ENCODE measurements around the gene TTYH3.

Gene TTYH3

DNA sequence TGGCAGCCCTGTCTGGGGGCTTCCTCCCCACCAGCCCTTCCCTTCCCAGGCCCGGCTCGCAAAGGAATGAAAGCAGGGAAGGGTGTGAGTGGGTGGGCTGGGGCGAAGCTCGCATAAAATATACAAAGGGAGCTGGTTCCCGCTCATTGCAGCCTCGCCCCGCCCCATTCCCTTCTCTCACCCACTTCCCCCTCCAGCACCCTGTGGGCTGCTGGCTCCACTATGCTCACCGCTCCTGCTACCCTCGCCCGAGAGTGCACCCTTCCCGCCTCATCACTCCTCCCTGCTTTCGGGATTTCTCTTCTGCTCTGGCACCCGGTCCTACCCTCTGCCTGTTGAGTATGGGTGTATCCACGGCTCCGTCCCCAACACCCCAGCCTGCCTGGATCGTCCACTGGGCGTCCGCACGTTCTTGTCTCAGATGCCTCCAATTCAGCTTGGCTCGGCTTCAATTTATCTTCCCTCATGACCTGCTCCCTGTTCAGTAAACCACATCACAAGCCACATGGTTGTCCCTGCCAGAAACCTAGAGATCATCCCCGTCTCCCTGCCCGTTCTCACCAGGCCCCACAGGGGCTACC, 14.4 kb upstream of the TTYH3 start:
- Histone ChIP-seq H3K4me3 (replicated peaks; ENCODE audit: low read depth, low read length) (no peak overlapping the region), H3K27me3 (replicated peaks; ENCODE audit: control insufficient read depth, insufficient read depth, low read length) (no peaks in the 10 kb centered on the region), H3K36me3 (ENCODE audit: control insufficient read depth, insufficient read depth, low read length) (no peaks in the 10 kb centered on the region)
- no peak for DNase-seq (ENCODE audit: extremely low read depth, insufficient read length)
- TF ChIP-seq, protein P1, sequence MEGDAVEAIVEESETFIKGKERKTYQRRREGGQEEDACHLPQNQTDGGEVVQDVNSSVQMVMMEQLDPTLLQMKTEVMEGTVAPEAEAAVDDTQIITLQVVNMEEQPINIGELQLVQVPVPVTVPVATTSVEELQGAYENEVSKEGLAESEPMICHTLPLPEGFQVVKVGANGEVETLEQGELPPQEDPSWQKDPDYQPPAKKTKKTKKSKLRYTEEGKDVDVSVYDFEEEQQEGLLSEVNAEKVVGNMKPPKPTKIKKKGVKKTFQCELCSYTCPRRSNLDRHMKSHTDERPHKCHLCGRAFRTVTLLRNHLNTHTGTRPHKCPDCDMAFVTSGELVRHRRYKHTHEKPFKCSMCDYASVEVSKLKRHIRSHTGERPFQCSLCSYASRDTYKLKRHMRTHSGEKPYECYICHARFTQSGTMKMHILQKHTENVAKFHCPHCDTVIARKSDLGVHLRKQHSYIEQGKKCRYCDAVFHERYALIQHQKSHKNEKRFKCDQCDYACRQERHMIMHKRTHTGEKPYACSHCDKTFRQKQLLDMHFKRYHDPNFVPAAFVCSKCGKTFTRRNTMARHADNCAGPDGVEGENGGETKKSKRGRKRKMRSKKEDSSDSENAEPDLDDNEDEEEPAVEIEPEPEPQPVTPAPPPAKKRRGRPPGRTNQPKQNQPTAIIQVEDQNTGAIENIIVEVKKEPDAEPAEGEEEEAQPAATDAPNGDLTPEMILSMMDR (IDR thresholded peaks at IDR 0.05; ENCODE audit: insufficient read depth, low read length, poor library complexity, severe bottlenecking), result no peak

- DNase-seq (ENCODE audit: extremely low read depth, insufficient read length), result no peak
- Histone ChIP-seq H3K4me3 (replicated peaks; ENCODE audit: low read depth, low read length) (no peak overlapping the region), H3K36me3 (ENCODE audit: control insufficient read depth, insufficient read depth, low read length) (no peaks in the 10 kb centered on the region), H3K27me3 (replicated peaks; ENCODE audit: control insufficient read depth, insufficient read depth, low read length) (no peaks in the 10 kb centered on the region)
- TF ChIP-seq, protein P1 (IDR thresholded peaks at IDR 0.05; ENCODE audit: insufficient read depth, low read length, poor library complexity, severe bottlenecking), result no peak
Measured at GRCh38 chr7:2619116-2619515, 12.7 kb upstream of the TTYH3 start.

- no peak overlapping the region for H3K4me3 ChIP-seq (replicated peaks; ENCODE audit: low read depth, low read length)
- TF ChIP-seq, protein P1 (IDR thresholded peaks at IDR 0.05; ENCODE audit: insufficient read depth, low read length, poor library complexity, severe bottlenecking), result no peak
- H3K36me3 ChIP-seq (ENCODE audit: control insufficient read depth, insufficient read depth, low read length), result no peaks in the 10 kb centered on the region
- no peak for DNase-seq (ENCODE audit: extremely low read depth, insufficient read length)
- H3K27me3 ChIP-seq (replicated peaks; ENCODE audit: control insufficient read depth, insufficient read depth, low read length), result no peaks in the 10 kb centered on the region
Measured at GRCh38 chr7:2621061-2621828, 10.5 kb upstream of the TTYH3 start.

GRCh38 chr7:2621948-2622640, 9.7 kb upstream of the TTYH3 start:
- no peaks in the 10 kb centered on the region for H3K27me3 ChIP-seq (replicated peaks; ENCODE audit: control insufficient read depth, insufficient read depth, low read length)
- H3K4me3 ChIP-seq (replicated peaks; ENCODE audit: low read depth, low read length), result no peak overlapping the region
- H3K36me3 ChIP-seq (ENCODE audit: control insufficient read depth, insufficient read depth, low read length), result no peaks in the 10 kb centered on the region
- no peak for DNase-seq (ENCODE audit: extremely low read depth, insufficient read length)
- TF ChIP-seq, protein P1 (IDR thresholded peaks at IDR 0.05; ENCODE audit: insufficient read depth, low read length, poor library complexity, severe bottlenecking), result no peak

GRCh38 chr7:2622869-2623697, 8.7 kb upstream of the TTYH3 start:
- H3K4me3 ChIP-seq (replicated peaks; ENCODE audit: low read depth, low read length), result no peak overlapping the region
- no peaks in the 10 kb centered on the region for H3K27me3 ChIP-seq (replicated peaks; ENCODE audit: control insufficient read depth, insufficient read depth, low read length)
- TF ChIP-seq, protein P1 (IDR thresholded peaks at IDR 0.05; ENCODE audit: insufficient read depth, low read length, poor library complexity, severe bottlenecking), result no peak
- no peak for DNase-seq (ENCODE audit: extremely low read depth, insufficient read length)
- no peaks in the 10 kb centered on the region for H3K36me3 ChIP-seq (ENCODE audit: control insufficient read depth, insufficient read depth, low read length)

All from GM06990 (cell line).